IMR-90 (cell line): ENCODE data around the gene KLHL33. TPM values are rescaled to one million over a fixed set of nuclear protein-coding genes. Genes with fewer than 3 reads are reported as not detected.

ENCODE experiments used
- ATAC-seq: fragments of 200-7000 bp; cut with Tn5 transposase; 2 replicates; pipeline ENCODE4 v1.9.1; 2020; ENCODE audit warnings: low read depth, mild to moderate bottlenecking, moderate library complexity
- BruUV-seq: library from RNA; stranded (reverse); fragments of 400-500 nt; replicated peaks from 2 replicates; lab custom pipeline; 2021; lab: Mats Ljungman, UMichigan
- CTCF ChIA-PET: fragments of 300-600 bp; formaldehyde crosslinking; extraction: SDS; loops from one replicate; lab custom pipeline; 2021; ENCODE audit warnings: antibody characterized with exemption; lab: Yijun Ruan, JAX
- POLR2A ChIA-PET: fragments of 300-600 bp; sonication (Branson Sonifier 250); formaldehyde crosslinking; loops from one replicate; lab custom pipeline; 2022; ENCODE audit warnings: antibody characterized with exemption; ENCODE audit not compliant: unreplicated experiment; lab: Charles Lee
- DNase-seq: peaks from one replicate; pipeline ENCODE4 v3.0.0; 2013
- H2AFZ ChIP-seq: replicated peaks from 2 replicates; pipeline ENCODE3; 2013; ENCODE audit warnings: low read length, mild to moderate bottlenecking; ENCODE audit not compliant: poor library complexity
- H2AK5ac ChIP-seq: 2 replicates; pipeline ENCODE4 v1.6.1; 2013; ENCODE audit warnings: low read depth, low read length, inconsistent platforms
- H2AK9ac ChIP-seq: replicated peaks from 2 replicates; pipeline ENCODE3; 2013; ENCODE audit warnings: mild to moderate bottlenecking, low read depth, low read length, moderate library complexity; ENCODE audit not compliant: poor library complexity
- H2BK120ac ChIP-seq: 2 replicates; pipeline ENCODE4 v1.6.1; 2013; ENCODE audit warnings: low read depth, low read length, inconsistent platforms
- H2BK15ac ChIP-seq: 3 replicates; pipeline ENCODE4 v1.6.1; 2013; ENCODE audit warnings: low read depth, low read length, inconsistent platforms
- H2BK20ac ChIP-seq: 2 replicates; pipeline ENCODE4 v1.6.1; 2013; ENCODE audit warnings: low read depth, mild to moderate bottlenecking, inconsistent platforms, low read length, moderate library complexity
- H2BK5ac ChIP-seq: 2 replicates; pipeline ENCODE4 v1.6.1; 2013; ENCODE audit warnings: mild to moderate bottlenecking, low read depth, low read length, inconsistent platforms; ENCODE audit not compliant: poor library complexity, severe bottlenecking
- H3K14ac ChIP-seq: replicated peaks from 2 replicates; pipeline ENCODE4 v1.6.1; 2013; ENCODE audit warnings: low read depth, low read length, inconsistent platforms
- H3K18ac ChIP-seq: 2 replicates; pipeline ENCODE4 v1.6.1; 2013; ENCODE audit warnings: low read depth, low read length, control low read depth
- H3K23ac ChIP-seq: 2 replicates; pipeline ENCODE4 v1.6.1; 2013; ENCODE audit warnings: low read depth, low read length, inconsistent platforms
- H3K27ac ChIP-seq: 2 replicates; pipeline ENCODE4 v1.5.1; 2013; ENCODE audit warnings: mild to moderate bottlenecking, control low read depth, low read length; ENCODE audit not compliant: insufficient read depth
- H3K27me3 ChIP-seq: 2 replicates; pipeline ENCODE4 v1.6.1; 2013; ENCODE audit warnings: low read length; ENCODE audit not compliant: control insufficient read depth, insufficient read depth
- H3K36me3 ChIP-seq: 2 replicates; pipeline ENCODE4 v1.6.1; 2013; ENCODE audit warnings: low read length, mixed read lengths; ENCODE audit not compliant: control insufficient read depth, insufficient read depth
- H3K4ac ChIP-seq: 2 replicates; pipeline ENCODE4 v1.6.1; 2013; ENCODE audit warnings: low read depth, low read length, inconsistent platforms
- H3K4me1 ChIP-seq: 2 replicates; pipeline ENCODE4 v1.6.1; 2013; ENCODE audit warnings: low read length, mixed read lengths; ENCODE audit not compliant: control insufficient read depth, insufficient read depth
- H3K4me2 ChIP-seq: 2 replicates; pipeline ENCODE4 v1.6.1; 2013; ENCODE audit warnings: low read depth, mild to moderate bottlenecking, control low read depth, low read length, moderate library complexity
- H3K4me3 ChIP-seq: 2 replicates; pipeline ENCODE4 v1.5.1; 2013; ENCODE audit warnings: low read depth, mild to moderate bottlenecking, control low read depth, low read length, moderate library complexity; ENCODE audit not compliant: insufficient read depth
- H3K56ac ChIP-seq: 2 replicates; pipeline ENCODE4 v1.6.1; 2013; ENCODE audit warnings: low read length, inconsistent platforms; ENCODE audit not compliant: insufficient read depth; ENCODE audit errors: extremely low read depth
- H3K79me1 ChIP-seq, 2 experiments: 2 replicates each; pipeline ENCODE4 v1.6.1; 2013; ENCODE audit warnings: low read length in 2 of 2, inconsistent platforms in 1 of 2, low read depth in 1 of 2
- H3K9ac ChIP-seq: 2 replicates; pipeline ENCODE4 v1.6.1; 2013; ENCODE audit warnings: low read depth, low read length, control low read depth
- H3K9me1 ChIP-seq: 2 replicates; pipeline ENCODE4 v1.6.1; 2013; ENCODE audit warnings: low read length, inconsistent platforms; ENCODE audit not compliant: insufficient read depth
- H3K9me3 ChIP-seq: 2 replicates; pipeline ENCODE4 v1.6.1; 2013; ENCODE audit warnings: low read length; ENCODE audit not compliant: control insufficient read depth, insufficient read depth
- H4K20me1 ChIP-seq: 2 replicates; pipeline ENCODE4 v1.6.1; 2013; ENCODE audit warnings: low read length, inconsistent platforms; ENCODE audit not compliant: insufficient read depth
- H4K5ac ChIP-seq: 2 replicates; pipeline ENCODE4 v1.6.1; 2013; ENCODE audit warnings: mild to moderate bottlenecking, low read depth, low read length, control low read depth
- H4K8ac ChIP-seq, 2 experiments: 2 replicates each; pipeline ENCODE4 v1.6.1; 2013; ENCODE audit warnings: low read depth in 2 of 2, low read length in 2 of 2, control low read depth in 1 of 2, inconsistent platforms in 1 of 2
- H4K91ac ChIP-seq: 2 replicates; pipeline ENCODE4 v1.6.1; 2013; ENCODE audit warnings: low read depth, low read length, inconsistent platforms; ENCODE audit not compliant: insufficient read depth
- ELK1 ChIP-seq: fragments of 150-350 bp; IDR thresholded peaks from 2 replicates; pipeline ENCODE4 v1.6.1; 2016; ENCODE audit warnings: low read depth, mild to moderate bottlenecking, low read length, moderate library complexity, borderline replicate concordance
- POLR2A ChIP-seq: IDR thresholded peaks from 2 replicates; pipeline ENCODE4 v1.6.1; 2012; ENCODE audit warnings: mild to moderate bottlenecking, low read depth, low read length
- WGBS, 2 experiments: methylation state at CpG; one replicate each; pipeline versions ENCODE4 v1.1.5 to v1.1.7; 2013; ENCODE audit warnings: missing lambda C conversion rate in 2 of 2; ENCODE audit not compliant: insufficient read length in 1 of 2; ENCODE audit errors: extremely low coverage in 2 of 2; 5-methylcytosine and 5-hydroxymethylcytosine counted together
- dilution Hi-C: fragments of 300-500 bp; cut with HindIII; formaldehyde crosslinking; loops from one replicate; pipeline ENCODE4 v1.14.3; 2018; ENCODE audit warnings: low sequenced_read_pairs; ENCODE audit not compliant: unreplicated experiment
- in situ Hi-C: fragments of 300-500 bp; cut with MboI; formaldehyde crosslinking; loops from 3 replicates; pipeline ENCODE4 v1.14.3; 2019; ENCODE audit warnings: low sequenced_read_pairs, inconsistent platforms, mixed read lengths
- intact Hi-C: fragments of 100-400 bp; cut with micrococcal nuclease; formaldehyde crosslinking; loops from 2 replicates; pipeline ENCODE4 v1.10.0; 2022
- polyA plus RNA-seq, 3 experiments: library from polyadenylated mRNA; depleted of rRNA; stranded (reverse); fragments of >200 nt; gene quantifications; 2 replicates each; pipeline ENCODE4 v1.2.3, GENCODE V29; 2012; ENCODE audit warnings: low replicate concordance in 1 of 3
- total RNA-seq: library from RNA; depleted of rRNA; stranded (reverse); fragments of >200 nt; gene quantifications from 2 replicates; pipeline ENCODE4 v1.2.3, GENCODE V29; 2012

The KLHL33 gene
- total and polyA plus RNA-seq, 2 of the 4 experiments (the other 2 are of a cell fraction) = under 0.01 to 0.03 TPM

- in situ Hi-C loops = loop anchor here (25.0 kb wide), 1 partner anchor 632 kb away; the partner anchor contains the start of gene ZNF219
- peak; percentile 89 for DNase-seq
Observed at GRCh38 chr14:20455355-20456300, 19.7 kb upstream of the KLHL33 start.

More at GRCh38 chr14:20455355-20456300, 19.7 kb upstream of the KLHL33 start:
- peak overlapping the region; percentile 34 for H4K5ac ChIP-seq
- peak overlapping the region; percentile 97 for H2AFZ ChIP-seq
- peak overlapping the region; percentile 68 for H4K91ac ChIP-seq
- no peaks in the 10 kb centered on the region for H3K9me3 ChIP-seq
- peak overlapping the region; percentile 72 for H2AK5ac ChIP-seq
- ChIA-PET POLR2A (interaction anchor here (0.9 kb wide), 1 partner anchor 11 kb away, joined by 3 read pairs; no protein-coding TSS in a partner anchor), CTCF (interaction anchor here (1.4 kb wide), 1 partner anchor 40 kb away, joined by 7 read pairs; no protein-coding TSS in a partner anchor)
- H4K20me1 ChIP-seq = 0 out of 2 replicates have a peak, but pooled peaks cover 1% of the 10 kb centered on the region
- peak overlapping the region; percentile 51 for H2BK120ac ChIP-seq
- H3K56ac ChIP-seq = peak overlapping the region; percentile 85
- 1% methylated on average over 21 of the region's 39 CpGs; no CpG with 5 or more reads in 1 of the 2 experiments for WGBS, 2 experiments
- peak overlapping the region; percentile 80 for H3K27ac ChIP-seq
- dilution Hi-C loops (no loop called here), intact Hi-C loops (loop anchor here (1.0 kb wide), 3 partner anchors 43 to 154 kb away; partner anchors contain the start of gene PARP2)
- H3K9me1 ChIP-seq = peaks cover 8% of the 10 kb centered on the region; the same call in 1 of the 2 replicates
- H4K8ac ChIP-seq = peak overlapping the region; percentile 75 to 87
- H3K18ac ChIP-seq = peak overlapping the region; percentile 12; the same call in 1 of the 2 replicates
- peaks cover 26% of the 10 kb centered on the region for H3K36me3 ChIP-seq
- H3K79me1 ChIP-seq = peaks cover 26 to 48% of the 10 kb centered on the region in 2 experiments
- peak overlapping the region; percentile 55 for H3K4me2 ChIP-seq
- peak overlapping the region; percentile 85 for H3K9ac ChIP-seq
- H2BK5ac ChIP-seq = peak overlapping the region; percentile 77
- peak overlapping the region; percentile 62 for H3K4me3 ChIP-seq
- H2BK20ac ChIP-seq = no peak overlapping the region
- TF ChIP-seq POLR2A (peak; percentile 48), ELK1 (no peak)
- H2AK9ac ChIP-seq = peak overlapping the region; percentile 88
- H2BK15ac ChIP-seq = no peak overlapping the region
- no peaks in the 10 kb centered on the region for H3K27me3 ChIP-seq
- ATAC-seq = peak; percentile 78
- peak overlapping the region; percentile 91 for H3K4ac ChIP-seq
- H3K23ac ChIP-seq = peak overlapping the region; percentile 76
- BruUV-seq = no TSS peak
- peak overlapping the region; percentile 84 for H3K14ac ChIP-seq
- H3K4me1 ChIP-seq = 0 out of 2 replicates have a peak, but pooled peaks cover 4% of the 10 kb centered on the region
